A549 (cell line): ENCODE results near the gene DTNB. TPM values are rescaled to one million over a fixed set of nuclear protein-coding genes. Genes with fewer than 3 reads are reported as not detected.

Experiments used
- ATAC-seq, 2 experiments: fragments of 200-7000 bp in 1 of 2; fragments of >200 bp in 1 of 2; cut with Nextera tagmentation in 1 of 2; cut with Tn5 transposase in 1 of 2; 3 replicates each; pipeline versions ENCODE4 v1.8.0 to v1.9.1; 2018 to 2020; ENCODE audit warnings: mild to moderate bottlenecking in 1 of 2, moderate library complexity in 1 of 2
- CTCF ChIA-PET: fragments of 300-600 bp; sonication (Branson Sonifier 250); formaldehyde crosslinking; extraction: SDS; loops from one replicate; lab custom pipeline; 2021; ENCODE audit warnings: antibody characterized with exemption, inconsistent platforms; lab: Yijun Ruan, JAX
- POLR2A ChIA-PET: fragments of 350-600 bp; formaldehyde crosslinking; extraction: SDS; loops from one replicate; lab custom pipeline; 2021; ENCODE audit warnings: antibody characterized with exemption, inconsistent platforms; lab: Yijun Ruan, JAX
- DNase-seq, 2 experiments: peaks; one replicate each; pipeline versions ENCODE4 v3.0.0 to v3.0.0-alpha.2; 2011 to 2016; ENCODE audit warnings: low read depth in 1 of 2, low spot score in 1 of 2
- FAIRE-seq: peaks from 2 replicates; lab custom pipeline; 2011; peaks lifted over from hg19 to GRCh38; lab: Jason Lieb, UNC
- H3K27ac ChIP-seq, 2 experiments: fragments of >200 bp; sonication (Bioruptor Twin); formaldehyde crosslinking; 3 replicates each; pipeline ENCODE4 v1.5.1; 2016 to 2017
- H3K4me1 ChIP-seq: fragments of >200 bp; sonication (Bioruptor Twin); formaldehyde crosslinking; 3 replicates; pipeline ENCODE4 v1.6.1; 2016
- H3K4me2 ChIP-seq: fragments of >200 bp; sonication (Bioruptor Twin); formaldehyde crosslinking; 3 replicates; pipeline ENCODE4 v1.6.1; 2016
- H3K4me3 ChIP-seq: fragments of >200 bp; sonication (Bioruptor Twin); formaldehyde crosslinking; 3 replicates; pipeline ENCODE4 v1.5.1; 2016
- H3K9me3 ChIP-seq: fragments of >200 bp; sonication (Bioruptor Twin); formaldehyde crosslinking; 3 replicates; pipeline ENCODE4 v1.6.1; 2016
- CHD2 ChIP-seq: fragments of 150-350 bp; IDR thresholded peaks from 2 replicates; pipeline ENCODE4 v1.6.1; 2014; ENCODE audit warnings: low read length; ENCODE audit not compliant: partially characterized antibody
- EHF ChIP-seq: fragments of 250-450 bp; sonication (Bioruptor Pico); IDR thresholded peaks from 2 replicates; pipeline ENCODE4 v1.5.0; 2020; ENCODE audit warnings: mild to moderate bottlenecking
- EP300 ChIP-seq, 2 experiments: fragments of >200 bp; sonication (Bioruptor Twin); formaldehyde crosslinking; IDR thresholded peaks; 2 replicates in 1 of 2; 3 replicates in 1 of 2; pipeline ENCODE4 v1.6.1; 2016 to 2017
- GATA3 ChIP-seq: IDR thresholded peaks from 2 replicates; pipeline ENCODE4 v1.6.1; 2012; ENCODE audit warnings: borderline replicate concordance
- HOXB13 ChIP-seq: fragments of 250-450 bp; sonication (Bioruptor Pico); IDR thresholded peaks from 2 replicates; pipeline ENCODE4 v1.5.0; 2020; ENCODE audit warnings: low read depth, mild to moderate bottlenecking, moderate library complexity
- MAFK ChIP-seq: fragments of 450-650 bp; IDR thresholded peaks from 2 replicates; pipeline ENCODE4 v1.6.1; 2014; ENCODE audit not compliant: partially characterized antibody
- MAX ChIP-seq: IDR thresholded peaks from 2 replicates; pipeline ENCODE4 v1.6.1; 2012
- MAZ ChIP-seq: fragments of 150-350 bp; IDR thresholded peaks from 2 replicates; pipeline ENCODE4 v1.6.1; 2014; ENCODE audit warnings: antibody characterized with exemption, low read depth, low read length, borderline replicate concordance
- NFE2L2 ChIP-seq: fragments of 150-350 bp; conservative IDR thresholded peaks from 2 replicates; pipeline ENCODE4 v1.6.1; 2014; ENCODE audit warnings: low read length
- RAD21 ChIP-seq, 2 experiments: fragments of >200 bp in 1 of 2; sonication (Bioruptor Twin) in 1 of 2; formaldehyde crosslinking in 1 of 2; IDR thresholded peaks in 1 of 2; conservative IDR thresholded peaks in 1 of 2; 2 replicates in 1 of 2; 3 replicates in 1 of 2; pipeline ENCODE4 v1.6.1; 2012 to 2018; ENCODE audit warnings: inconsistent platforms in 1 of 2
- REST ChIP-seq: fragments of 200-600 bp; sonication (generic); IDR thresholded peaks from 2 replicates; pipeline ENCODE4 v1.6.1; 2016; ENCODE audit warnings: antibody characterized with exemption, mild to moderate bottlenecking, moderate library complexity
- SMC3 ChIP-seq: fragments of >200 bp; sonication (Bioruptor Twin); formaldehyde crosslinking; IDR thresholded peaks from 3 replicates; pipeline ENCODE4 v1.6.1; 2018; ENCODE audit warnings: inconsistent platforms
- ZNF302 ChIP-seq: fragments of 250-450 bp; sonication (Bioruptor Pico); IDR thresholded peaks from 2 replicates; pipeline ENCODE4 v1.9.0; 2021; ENCODE audit warnings: inconsistent platforms, mild to moderate bottlenecking, moderate library complexity
- WGBS: methylation state at CpG from one replicate; pipeline ENCODE4 v1.1.6; 2017; ENCODE audit errors: missing lambda C conversion rate; 5-methylcytosine and 5-hydroxymethylcytosine counted together
- polyA plus RNA-seq, 4 experiments: library from polyadenylated mRNA; depleted of rRNA in 3 of 4; stranded (reverse); fragments of >200 nt; fragmentation: RNase III in 1 of 4; extraction: RNeasy Plus Mini Kit Qiagen cat#74134 plus additional on column Dnase treatment in 1 of 4; gene quantifications; 2 replicates in 3 of 4; 3 replicates in 1 of 4; pipeline ENCODE4 v1.2.3, GENCODE V29; 2011 to 2017
- TF ChIP-seq, protein P1 (sequence below): fragments of 450-650 bp; IDR thresholded peaks from 2 replicates; pipeline ENCODE4 v1.6.1; 2014; ENCODE audit warnings: antibody characterized with exemption
- TF ChIP-seq, protein P2 (sequence below): IDR thresholded peaks from 2 replicates; pipeline ENCODE4 v1.6.1; 2012
- TF ChIP-seq, protein P3 (sequence below): fragments of >200 bp; sonication (Bioruptor Twin); formaldehyde crosslinking; IDR thresholded peaks from 3 replicates; pipeline ENCODE4 v1.5.1; 2016

The DTNB gene
- polyA plus RNA-seq, 2 of the 4 experiments (the other 2 are of a cell fraction), result 11.2 to 32.6 TPM

DNA sequence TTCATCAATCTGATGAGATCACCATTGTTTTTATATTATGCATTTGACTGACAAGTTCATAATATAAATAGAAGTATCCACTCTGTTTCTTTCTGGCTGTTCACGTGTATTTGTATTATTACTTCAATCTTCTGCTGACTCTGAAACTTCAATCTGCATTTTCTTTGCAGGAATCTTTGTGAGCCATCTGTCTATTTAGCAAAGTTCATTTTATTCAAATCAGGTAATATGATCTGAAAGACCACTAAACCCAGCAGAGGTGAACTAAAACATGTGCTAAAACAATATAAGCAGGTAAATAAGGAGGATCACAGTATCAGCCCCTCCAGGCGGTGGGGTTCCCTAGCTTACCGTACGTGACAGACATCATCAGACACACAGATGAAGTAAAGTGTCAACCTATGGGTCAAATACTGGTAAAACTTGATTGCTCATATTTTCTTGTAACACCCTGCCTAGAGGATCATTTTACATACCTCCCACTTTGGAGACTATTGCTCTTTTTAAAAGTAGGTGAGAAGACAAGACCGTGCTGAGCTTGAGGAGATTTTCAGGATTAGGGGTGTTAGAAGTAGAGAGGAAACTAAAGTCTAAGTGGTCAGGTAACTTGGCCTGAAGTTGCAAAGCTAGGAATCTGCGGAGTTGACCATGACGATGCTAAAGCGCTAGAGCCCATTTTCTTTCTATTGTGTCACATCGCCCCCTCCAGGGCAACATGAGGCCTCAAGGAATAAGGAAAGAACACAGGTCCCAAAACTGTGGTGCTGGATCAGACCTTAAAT, 9.0 kb downstream of the DTNB start:
- peak; percentile 83 for FAIRE-seq
- 24% methylated on average over 9 of the region's 9 CpGs for WGBS
- H3K4me3 ChIP-seq, result no peak overlapping the region

More for the DNA sequence above, 9.0 kb downstream of the DTNB start:
- ATAC-seq (peak; percentile 99 to 100), DNase-seq (peak; percentile 83 to 91)
- POLR2A ChIA-PET, result interaction anchor here (0.6 to 1.2 kb wide), 3 partner anchors 9 to 94 kb away, joined by 5 to 9 read pairs (median 5); partner anchors contain the start of gene DTNB
- TF ChIP-seq SMC3, result peak; percentile 93
- TF ChIP-seq RAD21 (conservative IDR thresholded peaks at IDR 0.05 in 1 of 2, IDR thresholded peaks at IDR 0.05 in 1 of 2), result peak; percentile 96 to 99
- no peak for TF ChIP-seq EHF (CRISPR knock-in tag)
- peak; percentile 79 for TF ChIP-seq NFE2L2
- no peak for TF ChIP-seq HOXB13
- peak; percentile 23 for TF ChIP-seq MAX
- TF ChIP-seq, protein P1, sequence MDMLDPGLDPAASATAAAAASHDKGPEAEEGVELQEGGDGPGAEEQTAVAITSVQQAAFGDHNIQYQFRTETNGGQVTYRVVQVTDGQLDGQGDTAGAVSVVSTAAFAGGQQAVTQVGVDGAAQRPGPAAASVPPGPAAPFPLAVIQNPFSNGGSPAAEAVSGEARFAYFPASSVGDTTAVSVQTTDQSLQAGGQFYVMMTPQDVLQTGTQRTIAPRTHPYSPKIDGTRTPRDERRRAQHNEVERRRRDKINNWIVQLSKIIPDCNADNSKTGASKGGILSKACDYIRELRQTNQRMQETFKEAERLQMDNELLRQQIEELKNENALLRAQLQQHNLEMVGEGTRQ, result no peak
- TF ChIP-seq CHD2, result peak; percentile 4
- no peak for TF ChIP-seq GATA3
- TF ChIP-seq ZNF302 (CRISPR knock-in tag), result no peak
- no peak for TF ChIP-seq EP300 (IDR thresholded peaks at IDR 0.05)
- no peak for TF ChIP-seq REST
- TF ChIP-seq, protein P2, sequence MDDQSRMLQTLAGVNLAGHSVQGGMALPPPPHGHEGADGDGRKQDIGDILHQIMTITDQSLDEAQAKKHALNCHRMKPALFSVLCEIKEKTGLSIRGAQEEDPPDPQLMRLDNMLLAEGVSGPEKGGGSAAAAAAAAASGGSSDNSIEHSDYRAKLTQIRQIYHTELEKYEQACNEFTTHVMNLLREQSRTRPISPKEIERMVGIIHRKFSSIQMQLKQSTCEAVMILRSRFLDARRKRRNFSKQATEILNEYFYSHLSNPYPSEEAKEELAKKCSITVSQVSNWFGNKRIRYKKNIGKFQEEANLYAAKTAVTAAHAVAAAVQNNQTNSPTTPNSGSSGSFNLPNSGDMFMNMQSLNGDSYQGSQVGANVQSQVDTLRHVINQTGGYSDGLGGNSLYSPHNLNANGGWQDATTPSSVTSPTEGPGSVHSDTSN, result no peak
- TF ChIP-seq MAFK, result peak; percentile 86
- no peak for TF ChIP-seq MAZ
- TF ChIP-seq, protein P3, sequence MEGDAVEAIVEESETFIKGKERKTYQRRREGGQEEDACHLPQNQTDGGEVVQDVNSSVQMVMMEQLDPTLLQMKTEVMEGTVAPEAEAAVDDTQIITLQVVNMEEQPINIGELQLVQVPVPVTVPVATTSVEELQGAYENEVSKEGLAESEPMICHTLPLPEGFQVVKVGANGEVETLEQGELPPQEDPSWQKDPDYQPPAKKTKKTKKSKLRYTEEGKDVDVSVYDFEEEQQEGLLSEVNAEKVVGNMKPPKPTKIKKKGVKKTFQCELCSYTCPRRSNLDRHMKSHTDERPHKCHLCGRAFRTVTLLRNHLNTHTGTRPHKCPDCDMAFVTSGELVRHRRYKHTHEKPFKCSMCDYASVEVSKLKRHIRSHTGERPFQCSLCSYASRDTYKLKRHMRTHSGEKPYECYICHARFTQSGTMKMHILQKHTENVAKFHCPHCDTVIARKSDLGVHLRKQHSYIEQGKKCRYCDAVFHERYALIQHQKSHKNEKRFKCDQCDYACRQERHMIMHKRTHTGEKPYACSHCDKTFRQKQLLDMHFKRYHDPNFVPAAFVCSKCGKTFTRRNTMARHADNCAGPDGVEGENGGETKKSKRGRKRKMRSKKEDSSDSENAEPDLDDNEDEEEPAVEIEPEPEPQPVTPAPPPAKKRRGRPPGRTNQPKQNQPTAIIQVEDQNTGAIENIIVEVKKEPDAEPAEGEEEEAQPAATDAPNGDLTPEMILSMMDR, result peak; percentile 96
- H3K9me3 ChIP-seq, result no peaks in the 10 kb centered on the region
- H3K27ac ChIP-seq, result peak overlapping the region; percentile 8 to 69; a peak in 4 of 6 replicates
- H3K4me1 ChIP-seq, result peaks cover 13% of the 10 kb centered on the region
- H3K4me2 ChIP-seq, result peak overlapping the region; percentile 49
- CTCF ChIA-PET, result interaction anchor here (0.6 to 16.0 kb wide), 61 partner anchors 9 to 1474 kb away, joined by 3 to 414 read pairs (median 6); partner anchors contain the start of gene DTNB
